Hematopoietic multipotent progenitor cell treated with erythropoietin and hydrocortisone succinate and interleukin-3 and kit ligand, for 15 days (in vitro differentiated cells): Measurements from ENCODE around the gene UNC5B.
A peak's percentile ranks its signal among the peaks of the same experiment; 100 is the strongest.
"Not testable (repeated sequence)": the region's sequence is repeated elsewhere in the genome, so short reads cannot be mapped to it uniquely, and the experiment has no call there.

ENCODE experiments used
- DNase-seq: peaks from one replicate; pipeline ENCODE4 v3.0.0-alpha.2; 2015; ENCODE audit warnings: low spot score

UNC5B gene

DNA sequence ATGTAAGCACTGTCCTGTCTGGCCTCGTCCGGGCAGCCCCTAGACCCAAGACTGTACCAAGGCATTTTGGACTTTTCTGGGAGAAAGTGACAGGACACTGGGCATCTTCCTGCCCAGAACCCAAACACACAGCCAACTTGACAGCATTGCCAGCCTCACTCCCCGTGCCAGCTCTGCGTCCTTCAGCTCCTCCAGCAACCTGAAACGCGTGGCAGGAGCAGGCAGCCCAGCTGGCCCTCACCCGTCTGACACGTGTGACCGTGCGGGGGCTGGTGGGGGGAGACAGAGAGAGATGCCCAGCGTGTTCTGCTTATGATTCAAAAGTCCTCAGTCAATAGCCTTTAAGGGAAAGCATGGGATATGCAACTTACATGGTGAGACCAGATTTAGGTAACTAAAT, 56.4 kb downstream of the UNC5B start:
- no peak for DNase-seq

GRCh38 chr10:71269301-71270288, 57.2 kb downstream of the UNC5B start:
- DNase-seq = no peak

DNA sequence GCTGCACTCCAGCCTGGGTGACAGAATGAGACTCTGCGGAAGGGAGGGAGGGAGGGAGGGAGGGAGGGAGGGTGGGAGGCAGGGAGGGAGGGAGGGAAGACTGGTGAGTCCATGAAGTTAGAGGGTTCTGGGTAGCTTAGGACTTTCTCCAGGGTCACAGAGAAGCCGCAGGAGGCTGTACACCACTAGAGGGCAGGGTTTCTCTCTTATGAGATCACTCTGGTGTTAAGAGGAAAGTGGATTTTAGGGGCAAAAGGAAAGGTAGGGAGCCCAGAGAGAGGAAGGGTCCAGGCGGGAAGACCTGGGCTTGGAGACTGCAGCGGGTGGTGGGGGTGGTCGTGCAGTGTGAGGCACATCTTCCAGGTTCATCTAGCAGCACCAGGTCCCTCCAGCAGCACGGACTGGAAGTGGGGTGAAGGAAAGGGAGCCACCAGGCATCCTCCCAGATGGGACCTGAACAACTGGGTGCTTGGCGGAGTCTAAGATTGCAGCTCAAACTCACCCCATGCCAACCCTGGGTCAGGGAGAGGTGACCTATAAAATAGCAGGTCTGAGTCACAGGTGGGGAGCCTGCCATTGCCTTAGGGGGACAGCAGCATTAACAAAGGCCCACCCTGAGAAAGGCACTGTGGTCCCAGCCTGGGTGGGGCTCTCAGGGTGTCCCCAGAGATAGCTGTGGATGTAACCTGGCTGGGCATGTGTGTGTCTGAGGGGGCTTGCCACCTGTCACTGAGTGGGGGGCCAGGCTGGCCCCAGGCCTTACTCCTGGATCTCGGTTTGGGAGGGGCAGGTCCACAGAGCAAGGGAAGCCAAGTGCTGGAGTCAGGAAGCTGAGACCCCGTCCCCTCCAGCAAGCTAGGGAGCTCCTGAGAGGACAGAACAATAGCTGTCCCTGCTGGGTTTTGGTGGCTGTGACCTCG, 58.2 kb downstream of the UNC5B start:
- peak; percentile 14 for DNase-seq

GRCh38 chr10:71271662-71272055, 59.3 kb downstream of the UNC5B start:
- DNase-seq = no peak

DNA sequence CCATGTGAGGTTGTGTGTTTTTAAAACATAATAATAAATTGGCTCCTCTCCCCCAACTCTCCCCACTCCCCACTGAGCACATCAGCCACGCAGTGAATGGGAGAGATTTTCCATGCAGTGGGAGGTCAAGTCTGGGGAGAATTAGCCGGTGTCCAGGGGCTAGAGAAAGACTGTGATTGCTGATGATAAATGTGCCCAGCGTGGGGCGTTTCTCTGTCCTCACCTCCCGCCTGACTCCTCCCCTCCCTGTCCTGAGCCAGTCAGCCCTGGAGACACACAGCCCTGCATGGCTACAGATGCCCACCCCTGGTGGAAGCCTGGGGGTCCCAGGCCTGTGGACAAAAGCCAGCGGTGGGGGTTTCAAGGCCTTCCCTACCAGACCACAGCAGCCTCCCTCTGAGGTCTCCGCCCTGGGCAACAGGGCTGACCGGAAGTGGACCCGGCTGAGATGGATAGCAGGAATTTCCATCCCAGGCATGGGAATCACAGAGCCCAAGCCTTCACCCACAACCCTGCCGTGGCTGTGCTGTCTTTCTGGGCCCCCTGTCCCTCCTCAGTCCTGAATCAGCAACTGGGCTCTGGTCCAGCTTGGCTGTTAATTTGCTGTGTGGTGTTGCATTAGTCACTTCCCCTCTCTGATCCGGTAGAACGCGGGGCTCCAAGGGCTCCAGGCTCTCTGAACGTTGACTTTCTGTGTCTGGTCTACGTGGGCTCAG, 59.8 kb downstream of the UNC5B start:
- no peak for DNase-seq

- not testable (repeated sequence) for DNase-seq
Measured at GRCh38 chr10:71272974-71273373, 60.6 kb downstream of the UNC5B start.

DNA sequence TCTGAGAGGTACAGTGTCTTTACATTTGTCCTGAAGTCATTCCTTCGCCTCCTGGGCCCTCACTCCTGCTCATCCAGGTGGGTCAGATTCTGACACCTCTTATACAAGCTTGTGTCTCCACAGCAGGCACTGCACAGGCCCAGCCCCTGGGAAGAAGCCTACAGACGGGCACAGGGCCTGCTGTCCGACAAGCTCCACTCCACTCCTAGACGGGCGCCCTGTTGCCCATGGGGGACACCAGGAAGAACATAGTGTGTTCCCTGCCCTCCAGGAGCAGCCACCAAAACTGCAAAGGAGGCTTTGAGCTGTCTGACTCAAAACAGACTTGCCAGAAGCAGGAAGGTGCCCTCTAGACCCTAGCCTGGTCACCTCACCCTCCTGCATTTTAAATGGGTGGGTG, 61.1 kb downstream of the UNC5B start:
- no peak for DNase-seq

GRCh38 chr10:71274901-71275796, 62.8 kb downstream of the UNC5B start:
- DNase-seq = no peak

DNA sequence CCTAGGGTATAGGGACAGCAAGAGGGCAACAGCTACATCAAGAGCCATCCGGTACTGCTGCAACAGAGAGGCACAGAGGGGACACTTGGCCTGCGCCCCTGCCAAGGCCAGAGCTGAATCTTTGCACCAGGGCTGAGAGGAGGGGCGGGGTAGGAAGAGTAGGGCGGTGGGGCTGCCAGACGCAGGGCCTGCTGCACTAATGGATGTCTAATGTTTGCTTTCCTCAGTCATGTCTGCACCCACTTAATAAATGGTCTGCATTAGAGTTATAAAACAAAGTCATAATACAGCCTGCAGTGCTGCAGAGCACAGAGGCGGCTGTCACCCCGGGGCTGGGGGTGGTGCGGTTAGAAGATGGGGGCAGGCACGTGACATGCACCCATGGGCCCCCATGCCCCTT, 64.5 kb downstream of the UNC5B start:
- no peak for DNase-seq

- no peak for DNase-seq
Measured at GRCh38 chr10:71277914-71278665, 65.7 kb downstream of the UNC5B start.

DNA sequence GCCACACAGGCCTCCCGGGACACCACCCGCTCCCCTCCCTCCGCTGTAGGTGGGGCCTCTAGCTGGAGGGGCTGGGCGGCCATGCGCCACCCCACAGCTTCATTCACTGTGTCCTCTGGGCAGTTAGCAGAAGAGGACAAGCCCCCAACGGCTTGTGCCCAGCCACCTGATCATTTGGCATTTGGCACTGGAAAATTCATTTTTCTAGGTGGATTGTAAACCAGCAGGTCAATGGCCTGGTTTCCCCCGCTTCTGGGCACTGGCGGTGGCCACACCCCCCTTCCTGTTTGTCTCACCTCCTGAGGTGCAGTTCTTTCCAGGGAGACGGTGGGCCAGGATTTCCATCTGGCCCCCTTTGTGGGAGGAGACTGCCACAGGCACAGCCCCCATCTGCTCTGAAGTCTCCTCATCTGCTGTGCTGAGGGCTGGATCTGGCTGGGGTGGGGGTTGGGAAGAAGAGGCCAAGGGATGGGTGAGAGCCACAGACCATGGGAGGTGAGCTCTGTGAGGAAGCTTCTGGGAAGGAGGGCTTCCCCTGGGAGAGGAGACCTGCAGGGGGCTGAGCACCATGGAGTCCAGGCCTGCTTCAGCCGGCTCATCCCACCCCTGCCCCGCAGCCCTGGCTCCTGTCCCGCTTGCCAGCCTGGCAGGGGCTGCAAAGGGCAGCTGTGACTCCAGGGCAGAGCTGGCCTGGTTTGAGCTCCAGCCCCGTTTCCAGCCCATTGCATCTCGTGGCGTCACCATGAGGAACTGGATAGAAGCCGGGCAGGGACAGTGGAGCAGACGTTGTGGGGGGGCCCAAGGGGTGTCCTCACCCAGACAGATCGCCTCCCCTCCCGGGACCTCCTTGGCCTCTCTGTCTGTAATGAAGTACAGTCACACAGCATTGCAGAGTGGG, 66.6 kb downstream of the UNC5B start:
- DNase-seq = no peak

DNA sequence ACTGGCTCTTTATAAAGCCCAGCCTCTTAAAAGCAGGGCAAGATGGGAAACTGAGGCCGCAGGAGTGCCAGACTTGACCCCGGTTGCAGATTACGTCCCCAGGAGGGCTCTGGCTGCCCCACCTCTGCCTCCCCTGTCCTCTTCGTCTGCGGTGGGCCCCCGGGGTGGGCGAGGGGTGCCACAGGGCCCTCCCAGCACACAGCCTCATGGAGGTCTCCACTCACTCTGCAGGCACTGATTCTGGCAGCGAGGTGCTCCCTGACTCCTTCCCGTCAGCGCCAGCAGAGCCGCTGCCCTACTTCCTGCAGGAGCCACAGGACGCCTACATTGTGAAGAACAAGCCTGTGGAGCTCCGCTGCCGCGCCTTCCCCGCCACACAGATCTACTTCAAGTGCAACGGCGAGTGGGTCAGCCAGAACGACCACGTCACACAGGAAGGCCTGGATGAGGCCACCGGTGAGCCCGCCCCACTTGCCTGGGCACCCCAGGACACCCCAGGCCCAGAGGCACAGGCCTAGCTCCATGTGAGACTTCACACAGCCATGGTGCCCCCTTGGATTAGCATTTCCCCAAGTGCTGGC, 67.3 kb downstream of the UNC5B start:
- no peak for DNase-seq

DNA sequence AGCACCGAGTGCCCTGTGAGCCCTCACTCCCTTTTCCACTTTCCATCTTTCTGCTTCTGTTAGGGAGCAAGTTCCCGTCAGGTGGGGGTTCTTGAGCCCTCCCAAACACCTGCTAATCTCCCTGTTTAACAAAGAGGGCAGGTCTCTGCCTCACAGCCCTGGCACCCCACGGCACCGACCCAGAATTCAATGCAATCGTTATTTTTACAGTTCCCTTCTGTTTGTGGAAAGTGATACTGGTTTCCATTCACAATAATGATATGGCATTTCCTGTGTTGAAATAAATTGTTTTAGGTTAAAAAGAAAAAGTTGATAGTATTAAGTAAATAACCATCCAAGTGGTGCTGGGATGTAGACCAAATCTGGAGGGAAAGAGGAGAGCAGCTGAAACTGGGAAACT, 67.8 kb downstream of the UNC5B start:
- no peak for DNase-seq

DNA sequence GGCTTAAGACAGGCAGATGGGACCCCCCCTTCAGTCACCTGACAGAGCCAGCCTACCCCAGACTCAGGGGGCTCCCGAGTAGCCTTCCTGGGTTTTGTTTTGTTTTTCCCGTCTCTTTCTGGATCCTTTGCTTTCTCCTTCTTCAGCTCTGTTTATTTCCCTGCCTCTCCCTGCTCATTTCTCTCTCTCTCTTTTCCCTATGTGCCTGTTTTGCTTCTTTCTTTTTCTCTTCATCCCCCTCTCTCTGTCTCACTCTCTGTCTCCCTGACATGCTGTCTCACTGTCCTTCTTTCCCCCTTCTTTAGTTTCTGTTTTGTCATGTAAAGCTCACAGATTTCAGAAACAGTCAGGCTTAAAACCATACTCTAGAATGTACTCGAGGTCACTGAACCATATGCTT, 68.5 kb downstream of the UNC5B start:
- DNase-seq = no peak

- no peak for DNase-seq
Measured at GRCh38 chr10:71281646-71282322, 69.4 kb downstream of the UNC5B start.

DNA sequence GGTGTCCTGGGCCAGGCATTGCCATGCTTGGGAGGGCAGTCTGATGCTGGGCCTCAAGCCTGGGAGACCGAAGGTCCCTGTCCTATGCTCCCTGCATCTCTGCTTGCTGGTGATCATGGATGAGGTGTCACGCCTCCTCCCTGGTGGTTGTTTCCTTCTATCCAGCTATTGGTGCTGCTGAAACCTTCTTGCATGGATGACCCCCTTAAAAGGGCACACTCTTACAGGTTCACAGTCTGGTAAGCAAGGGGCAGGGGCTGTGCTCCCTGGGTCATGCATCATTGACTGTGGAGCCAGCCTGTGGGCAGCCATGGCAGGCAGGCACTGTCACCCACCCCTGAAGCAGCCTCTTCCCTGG, 69.9 kb downstream of the UNC5B start:
- DNase-seq = no peak

DNA sequence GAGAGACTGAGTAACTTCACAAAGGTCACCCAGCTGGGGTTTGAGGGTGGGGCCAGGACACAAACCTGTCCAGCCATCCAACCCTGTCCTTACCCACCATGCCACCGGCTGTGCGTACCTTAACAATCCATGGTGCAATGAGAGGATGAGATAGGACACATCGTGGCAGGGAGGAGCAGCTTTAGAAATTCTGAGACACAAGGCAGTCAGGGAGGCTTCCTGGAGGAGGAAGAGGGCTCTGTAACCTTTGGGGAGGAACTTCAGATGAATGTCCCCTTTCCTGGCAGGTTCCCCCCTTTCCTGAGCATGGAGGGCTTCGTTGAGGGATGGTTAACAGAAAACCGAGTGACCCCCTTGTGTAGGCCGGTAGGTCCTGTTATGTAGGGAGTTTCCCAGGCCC, 71.0 kb downstream of the UNC5B start:
- DNase-seq = no peak

- no peak for DNase-seq
Measured at GRCh38 chr10:71283876-71284275, 71.5 kb downstream of the UNC5B start.
